Endodermal cell (in vitro differentiated cells): ENCODE data around the gene BTNL9. TPM values are rescaled to one million over a fixed set of nuclear protein-coding genes. Genes with fewer than 3 reads are reported as not detected.

Experiments used
- DNase-seq: peaks from one replicate; pipeline ENCODE4 v3.0.0-alpha.2; 2017
- H3K27ac ChIP-seq: 2 replicates; pipeline ENCODE4 v1.5.1; 2013; ENCODE audit warnings: mild to moderate bottlenecking, low read depth, low read length, moderate library complexity
- H3K27me3 ChIP-seq: 2 replicates; pipeline ENCODE4 v1.6.1; 2013; ENCODE audit warnings: mild to moderate bottlenecking, low read length, moderate library complexity; ENCODE audit not compliant: insufficient read depth, control insufficient read depth, poor library complexity, severe bottlenecking
- H3K36me3 ChIP-seq: 2 replicates; pipeline ENCODE4 v1.7.0; 2013; ENCODE audit warnings: mild to moderate bottlenecking, low read length, moderate library complexity; ENCODE audit not compliant: control insufficient read depth, insufficient read depth
- H3K4me1 ChIP-seq: one replicate; pipeline ENCODE4 v1.7.0; 2013; ENCODE audit warnings: low read length; ENCODE audit not compliant: control insufficient read depth, insufficient read depth
- H3K4me3 ChIP-seq: 2 replicates; pipeline ENCODE4 v1.5.1; 2013; ENCODE audit warnings: mild to moderate bottlenecking, low read length, moderate library complexity
- H3K9ac ChIP-seq: 2 replicates; pipeline ENCODE4 v1.6.1; 2013; ENCODE audit warnings: mild to moderate bottlenecking, low read length, moderate library complexity; ENCODE audit not compliant: poor library complexity, severe bottlenecking; ENCODE audit errors: extremely low read depth
- H3K9me3 ChIP-seq: 2 replicates; pipeline ENCODE4 v1.6.1; 2013; ENCODE audit warnings: mild to moderate bottlenecking, low read length, moderate library complexity; ENCODE audit not compliant: control insufficient read depth
- H3K27ac Mint-ChIP-seq: 2 replicates; pipeline ENCODE4 v1.8.0; 2020; ENCODE audit warnings: mixed read lengths
- H3K27me3 Mint-ChIP-seq: 2 replicates; pipeline ENCODE4 v1.8.0; 2021; ENCODE audit warnings: mild to moderate bottlenecking, mixed read lengths; ENCODE audit not compliant: insufficient read depth
- H3K36me3 Mint-ChIP-seq: 2 replicates; pipeline ENCODE4 v1.8.0; 2020; ENCODE audit warnings: low read depth, mixed read lengths
- H3K4me1 Mint-ChIP-seq: 2 replicates; pipeline ENCODE4 v1.8.0; 2020; ENCODE audit warnings: mixed read lengths
- H3K4me3 Mint-ChIP-seq: 2 replicates; pipeline ENCODE4 v1.8.0; 2020; ENCODE audit warnings: mild to moderate bottlenecking, moderate library complexity, mixed read lengths
- H3K9me3 Mint-ChIP-seq: 2 replicates; pipeline ENCODE4 v1.8.0; 2020; ENCODE audit warnings: mild to moderate bottlenecking, mixed read lengths
- WGBS, 2 experiments: methylation state at CpG; one replicate each; pipeline versions ENCODE4 v1.1.5 to v1.1.7; 2013; ENCODE audit warnings: missing lambda C conversion rate in 2 of 2, mixed read lengths in 1 of 2; ENCODE audit not compliant: insufficient coverage in 1 of 2, insufficient read length in 1 of 2; 5-methylcytosine and 5-hydroxymethylcytosine counted together
- total RNA-seq, 2 donors: library from RNA; stranded (reverse); fragmentation: NEBNext Ultra II Directional in 1 of 2; extraction: Animal tissue kit (Norgen Biotek cat#: 25700) in 1 of 2; gene quantifications; 2 replicates in 1 of 2; 3 replicates in 1 of 2; pipeline ENCODE4 v1.2.1, GENCODE V29; 2021
- TF ChIP-seq, protein P1 (sequence below): fragments of 200-600 bp; sonication (generic); conservative IDR thresholded peaks from 2 replicates; pipeline ENCODE4 v1.5.0; 2021; ENCODE audit warnings: antibody characterized with exemption, mild to moderate bottlenecking

BTNL9 gene
- total RNA-seq, 2 donors from 2014 or later: not detected

DNA sequence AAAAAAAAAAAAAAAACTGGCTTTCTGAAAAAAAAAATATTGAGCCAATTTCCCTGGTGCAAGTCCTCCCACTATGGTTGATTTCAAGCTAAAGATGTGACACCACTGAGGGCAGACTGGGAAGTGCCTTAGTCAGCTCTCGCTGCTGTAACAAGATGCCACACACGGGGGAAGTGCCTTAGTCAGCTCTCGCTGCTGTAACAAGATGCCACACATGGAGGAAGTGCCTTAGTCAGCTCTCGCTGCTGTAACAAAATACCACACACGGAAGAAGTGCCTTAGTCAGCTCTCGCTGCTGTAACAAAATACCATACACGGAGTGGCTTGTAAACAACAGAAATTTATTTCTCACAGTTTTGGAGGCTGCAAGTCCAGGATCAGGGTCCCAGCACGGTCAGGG is 23.4 kb downstream of the BTNL9 start:
- TF ChIP-seq, protein P1, sequence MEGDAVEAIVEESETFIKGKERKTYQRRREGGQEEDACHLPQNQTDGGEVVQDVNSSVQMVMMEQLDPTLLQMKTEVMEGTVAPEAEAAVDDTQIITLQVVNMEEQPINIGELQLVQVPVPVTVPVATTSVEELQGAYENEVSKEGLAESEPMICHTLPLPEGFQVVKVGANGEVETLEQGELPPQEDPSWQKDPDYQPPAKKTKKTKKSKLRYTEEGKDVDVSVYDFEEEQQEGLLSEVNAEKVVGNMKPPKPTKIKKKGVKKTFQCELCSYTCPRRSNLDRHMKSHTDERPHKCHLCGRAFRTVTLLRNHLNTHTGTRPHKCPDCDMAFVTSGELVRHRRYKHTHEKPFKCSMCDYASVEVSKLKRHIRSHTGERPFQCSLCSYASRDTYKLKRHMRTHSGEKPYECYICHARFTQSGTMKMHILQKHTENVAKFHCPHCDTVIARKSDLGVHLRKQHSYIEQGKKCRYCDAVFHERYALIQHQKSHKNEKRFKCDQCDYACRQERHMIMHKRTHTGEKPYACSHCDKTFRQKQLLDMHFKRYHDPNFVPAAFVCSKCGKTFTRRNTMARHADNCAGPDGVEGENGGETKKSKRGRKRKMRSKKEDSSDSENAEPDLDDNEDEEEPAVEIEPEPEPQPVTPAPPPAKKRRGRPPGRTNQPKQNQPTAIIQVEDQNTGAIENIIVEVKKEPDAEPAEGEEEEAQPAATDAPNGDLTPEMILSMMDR: no peak
- Histone ChIP-seq H3K9ac (no peak overlapping the region), H3K4me1 (no peaks in the 10 kb centered on the region), H3K27ac (no peak overlapping the region), H3K27me3 (peaks cover 34% of the 10 kb centered on the region), H3K9me3 (peaks cover 47% of the 10 kb centered on the region), H3K36me3 (no peaks in the 10 kb centered on the region), H3K4me3 (no peak overlapping the region)
- H3K27ac Mint-ChIP-seq: no peak overlapping the region
- no peaks in the 10 kb centered on the region for H3K4me1 Mint-ChIP-seq
- no peak for DNase-seq
- WGBS, 2 experiments: 81 to 89% methylated on average over 8 of the region's 8 CpGs
- H3K36me3 Mint-ChIP-seq: no peaks in the 10 kb centered on the region
- H3K4me3 Mint-ChIP-seq: no peak overlapping the region
- peaks cover 85% of the 10 kb centered on the region for H3K27me3 Mint-ChIP-seq
- H3K9me3 Mint-ChIP-seq: peaks cover 3% of the 10 kb centered on the region

DNA sequence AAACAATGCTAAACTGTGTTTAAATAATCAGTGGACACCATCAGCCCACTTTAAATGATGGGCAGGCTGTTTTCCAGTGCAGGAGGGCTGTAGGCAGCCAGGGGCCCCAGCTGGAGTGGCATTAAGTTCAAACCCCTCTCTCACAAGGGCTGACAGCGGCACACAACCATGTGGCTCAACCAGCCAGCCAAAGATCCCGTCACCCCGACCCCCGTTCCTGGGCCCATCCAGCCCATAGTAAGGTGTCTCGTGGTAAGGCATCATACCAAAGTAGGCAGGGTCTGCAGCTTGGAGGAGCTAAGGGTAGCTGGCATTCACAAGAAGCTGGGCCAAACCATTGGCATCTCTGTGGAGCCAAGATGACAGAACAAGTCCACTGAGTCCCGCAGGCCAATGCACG is 24.9 kb downstream of the BTNL9 start:
- Mint-ChIP-seq H3K9me3 (peaks cover 3% of the 10 kb centered on the region), H3K4me3 (no peak overlapping the region), H3K4me1 (no peaks in the 10 kb centered on the region), H3K27me3 (peaks cover 83% of the 10 kb centered on the region), H3K36me3 (no peaks in the 10 kb centered on the region), H3K27ac (no peak overlapping the region)
- no peak overlapping the region for H3K27ac ChIP-seq
- no peak overlapping the region for H3K9ac ChIP-seq
- WGBS, 2 experiments: 85% methylated on average over 5 to 7 of the region's 7 CpGs
- H3K36me3 ChIP-seq: no peaks in the 10 kb centered on the region
- DNase-seq: no peak
- H3K4me3 ChIP-seq: no peak overlapping the region
- peaks cover 21% of the 10 kb centered on the region for H3K27me3 ChIP-seq
- H3K4me1 ChIP-seq: no peaks in the 10 kb centered on the region
- TF ChIP-seq, protein P1: no peak
- H3K9me3 ChIP-seq: peaks cover 56% of the 10 kb centered on the region

DNA sequence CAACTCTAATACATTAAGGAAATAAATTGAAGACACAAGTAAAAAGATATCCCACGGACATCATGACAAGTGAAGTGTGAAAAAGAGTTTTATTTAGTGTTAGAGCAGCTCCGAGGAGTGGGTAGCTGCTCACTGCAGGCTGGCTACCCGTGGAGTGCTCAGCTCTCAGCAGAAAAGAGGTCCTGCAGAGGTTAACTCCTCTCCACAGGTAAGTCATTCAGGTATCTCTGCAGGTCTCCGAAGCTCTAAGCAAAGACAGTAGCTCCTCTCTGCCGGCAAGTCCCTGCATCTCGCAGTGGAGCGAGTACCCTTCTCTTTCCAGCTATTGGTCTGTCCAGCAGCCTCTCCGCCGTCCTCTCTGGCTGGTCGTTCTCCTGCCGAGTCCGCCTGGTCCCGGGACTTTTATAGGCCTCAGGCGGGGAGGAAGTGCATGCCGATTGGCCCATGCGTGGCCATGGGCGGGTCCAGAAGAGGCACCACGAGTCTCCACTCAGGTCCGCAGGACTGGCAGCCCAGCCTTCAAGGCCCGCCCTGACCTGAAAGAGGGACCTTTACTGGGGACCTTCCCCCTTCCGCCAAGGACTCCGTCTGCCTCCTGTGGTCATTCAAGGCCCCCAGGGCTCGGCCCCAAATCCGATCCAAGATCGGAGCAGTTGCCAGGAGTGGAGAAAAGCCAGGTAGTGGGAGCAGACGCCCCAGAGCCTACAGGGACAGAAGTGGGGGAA is 29.9 kb downstream of the BTNL9 start:
- H3K27me3 Mint-ChIP-seq: peaks cover 70% of the 10 kb centered on the region

More for the DNA sequence above, 29.9 kb downstream of the BTNL9 start:
- DNase-seq: peak; percentile 84
- TF ChIP-seq, protein P1: no peak
- H3K4me1 ChIP-seq: no peaks in the 10 kb centered on the region
- H3K4me3 Mint-ChIP-seq: peak overlapping the region; percentile 47
- WGBS, 2 experiments: 60 to 73% methylated on average over 12 to 26 of the region's 26 CpGs
- H3K27ac ChIP-seq: no peak overlapping the region
- no peaks in the 10 kb centered on the region for H3K36me3 Mint-ChIP-seq
- H3K4me3 ChIP-seq: no peak overlapping the region
- H3K4me1 Mint-ChIP-seq: no peaks in the 10 kb centered on the region
- no peak overlapping the region for H3K27ac Mint-ChIP-seq
- H3K36me3 ChIP-seq: no peaks in the 10 kb centered on the region
- peaks cover 7% of the 10 kb centered on the region for H3K9me3 Mint-ChIP-seq
- H3K9ac ChIP-seq: no peak overlapping the region
- peaks cover 48% of the 10 kb centered on the region for H3K9me3 ChIP-seq
- no peaks in the 10 kb centered on the region for H3K27me3 ChIP-seq
